GM21526 (cell line): ENCODE results near the gene SPATS2L.

Experiments
- ATAC-seq: cut with Tn5 transposase; IDR thresholded peaks from one replicate; pipeline ENCODE4 v1.9.1; 2021; ENCODE audit warnings: moderate library complexity; ENCODE audit not compliant: unreplicated experiment, low FRiP score

The SPATS2L gene

GRCh38 chr2:200431996-200432705 lies 125.7 kb downstream of the SPATS2L start:
- ATAC-seq = no peak

GRCh38 chr2:200435379-200435778 lies 128.9 kb downstream of the SPATS2L start:
- no peak for ATAC-seq

GRCh38 chr2:200438251-200438650 lies 131.8 kb downstream of the SPATS2L start:
- ATAC-seq = no peak

- no peak for ATAC-seq
Measured at GRCh38 chr2:200438846-200439245, 132.4 kb downstream of the SPATS2L start.

DNA sequence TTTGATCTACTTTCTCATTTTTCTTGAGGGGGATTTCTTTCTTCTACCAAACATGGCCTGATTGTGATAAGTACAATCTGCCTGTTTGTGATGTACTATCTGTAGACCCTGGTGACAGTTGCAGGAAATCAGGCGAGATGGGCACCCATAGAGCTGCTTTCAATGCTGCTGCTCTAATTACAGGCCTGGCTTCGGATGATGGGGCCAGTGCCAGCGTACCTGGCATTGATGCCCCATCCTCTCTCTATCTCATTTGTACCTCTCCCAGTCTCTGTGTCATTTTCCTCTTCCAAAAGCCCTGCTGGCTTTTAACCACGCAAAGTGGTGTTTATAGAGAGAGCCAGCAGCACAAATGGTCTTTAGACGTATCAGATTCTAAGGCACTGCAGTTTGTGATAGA lies 133.5 kb downstream of the SPATS2L start:
- ATAC-seq = no peak

DNA sequence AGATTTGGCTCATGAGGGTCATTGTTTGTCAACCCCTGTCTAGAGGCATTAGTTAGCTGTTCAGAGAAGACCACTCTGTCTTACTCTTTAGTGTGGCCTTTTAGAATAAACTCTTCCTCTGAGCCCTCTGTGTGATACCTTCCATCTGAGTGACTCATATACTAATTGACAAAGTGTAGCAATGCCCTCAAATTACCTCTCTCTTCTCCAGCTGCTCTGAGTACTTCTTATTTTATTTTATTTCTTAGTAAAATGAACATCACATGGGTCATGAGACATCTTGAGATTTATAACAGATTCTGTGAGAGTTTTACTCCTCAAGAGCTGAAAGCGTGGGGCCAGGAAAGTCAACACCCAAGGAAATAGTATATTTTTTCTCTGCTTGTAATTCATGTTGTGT lies 136.0 kb downstream of the SPATS2L start:
- no peak for ATAC-seq

- ATAC-seq = no peak
Measured at GRCh38 chr2:200443376-200443775, 136.9 kb downstream of the SPATS2L start.

DNA sequence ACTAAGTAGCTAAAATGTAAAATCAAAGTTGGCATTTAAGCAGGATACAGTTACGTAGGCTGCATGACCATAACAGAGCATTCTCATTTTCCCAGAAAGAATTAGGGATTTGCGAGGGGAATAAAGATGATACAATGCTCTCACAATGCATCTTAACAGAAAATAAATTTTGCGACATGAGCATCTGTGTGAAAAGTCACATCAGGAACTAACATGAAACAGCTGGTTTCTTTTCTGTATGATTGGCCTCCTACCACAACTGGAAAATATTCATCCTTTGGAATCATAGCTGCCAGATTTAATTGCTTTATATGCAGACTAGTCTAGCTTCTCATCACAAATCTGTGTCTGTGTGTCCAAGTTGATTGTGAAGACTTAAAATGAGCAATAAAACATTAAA lies 137.4 kb downstream of the SPATS2L start:
- no peak for ATAC-seq

DNA sequence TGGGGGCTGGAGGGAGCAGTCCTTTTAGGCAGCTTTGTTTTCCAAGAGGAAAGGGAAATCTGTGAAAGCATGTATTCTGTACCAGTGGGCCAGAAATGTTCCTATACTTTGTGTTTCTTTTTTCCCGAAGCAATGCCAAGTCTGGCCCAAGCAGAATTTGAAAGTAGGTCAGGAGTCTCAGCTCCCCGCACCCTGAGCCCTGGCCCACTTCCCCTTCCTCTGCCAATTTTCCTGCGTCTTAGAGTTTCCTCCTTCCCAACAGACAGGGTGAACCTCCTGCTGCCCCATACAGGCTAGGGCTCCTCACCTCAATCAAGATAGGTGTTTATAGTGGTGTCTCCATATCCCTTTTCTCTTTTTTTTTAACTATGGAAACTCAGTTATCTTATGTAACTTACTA lies 138.0 kb downstream of the SPATS2L start:
- no peak for ATAC-seq

- no peak for ATAC-seq
Measured at GRCh38 chr2:200445284-200445683, 138.8 kb downstream of the SPATS2L start.

DNA sequence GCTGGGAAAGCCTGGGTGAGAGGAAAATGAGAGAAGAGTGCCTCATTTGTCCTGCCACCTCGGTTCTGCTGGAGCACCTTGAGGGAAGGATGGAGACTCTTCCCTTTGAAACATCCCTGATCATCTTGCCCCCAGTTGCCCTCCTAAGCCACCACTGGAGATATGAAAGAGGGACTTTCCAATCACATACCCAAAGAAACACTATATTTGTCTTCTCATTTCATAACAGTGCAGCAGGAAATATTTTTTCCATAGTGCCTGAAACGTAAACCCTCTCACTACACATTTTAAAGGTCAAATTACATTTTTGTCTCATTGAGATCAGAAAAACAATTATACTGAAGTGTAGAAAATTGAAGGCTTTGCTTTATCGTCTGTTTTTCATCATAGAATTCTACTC lies 140.1 kb downstream of the SPATS2L start:
- ATAC-seq = no peak

DNA sequence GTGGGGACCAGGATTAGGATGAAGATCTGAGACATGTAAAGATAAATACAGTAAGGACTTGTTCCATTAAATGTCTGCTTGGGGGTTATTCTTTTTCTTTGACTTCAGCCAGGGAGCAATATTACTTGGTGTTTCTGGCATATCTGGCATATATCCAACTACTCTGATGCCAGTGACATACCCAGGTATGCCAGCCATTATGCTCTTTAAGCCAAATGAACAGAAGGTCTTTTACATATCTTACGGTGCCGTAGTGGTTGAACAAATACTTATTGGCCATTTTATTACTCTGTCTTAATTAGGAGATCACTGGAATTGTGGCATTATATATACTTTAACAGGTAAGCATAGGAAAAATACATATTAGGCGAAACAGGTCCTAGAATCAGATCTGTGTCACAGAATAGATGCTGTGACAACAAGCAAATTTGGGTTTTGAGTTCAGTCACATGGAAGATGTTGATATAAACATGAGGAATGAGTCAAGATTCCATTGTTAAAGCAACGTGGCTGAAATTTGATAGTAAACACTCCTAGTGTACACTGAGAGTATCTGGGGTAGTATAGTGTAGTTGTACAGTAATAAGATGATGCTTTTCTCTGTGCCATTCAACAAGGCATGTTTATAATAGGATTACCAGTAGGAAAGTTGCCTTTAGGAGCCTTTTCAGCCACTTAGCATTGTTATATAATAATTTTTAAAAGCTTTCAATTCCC lies 140.8 kb downstream of the SPATS2L start:
- no peak for ATAC-seq

GRCh38 chr2:200448455-200448854 lies 142.0 kb downstream of the SPATS2L start:
- no peak for ATAC-seq

DNA sequence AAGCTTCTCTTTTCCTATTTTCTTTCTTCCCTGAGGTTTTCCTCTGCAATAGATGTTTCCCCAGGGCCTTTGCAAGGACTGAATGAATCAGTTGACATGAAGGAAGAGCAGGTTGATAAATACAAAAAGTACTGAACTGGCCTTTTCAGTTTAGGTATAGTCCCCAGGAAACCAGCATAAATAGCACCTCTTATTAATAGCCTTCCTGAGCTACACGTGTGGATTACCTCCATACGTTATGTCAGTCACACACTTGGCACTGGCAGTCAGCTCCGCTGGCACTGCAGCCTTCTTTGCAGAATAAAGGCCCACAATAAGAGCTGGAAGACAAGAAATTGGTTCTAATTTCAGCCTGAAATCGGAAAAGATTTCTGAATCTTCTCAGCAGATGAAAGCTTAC lies 142.7 kb downstream of the SPATS2L start:
- ATAC-seq = no peak

- ATAC-seq = no peak
Measured at GRCh38 chr2:200450288-200450687, 143.8 kb downstream of the SPATS2L start.

DNA sequence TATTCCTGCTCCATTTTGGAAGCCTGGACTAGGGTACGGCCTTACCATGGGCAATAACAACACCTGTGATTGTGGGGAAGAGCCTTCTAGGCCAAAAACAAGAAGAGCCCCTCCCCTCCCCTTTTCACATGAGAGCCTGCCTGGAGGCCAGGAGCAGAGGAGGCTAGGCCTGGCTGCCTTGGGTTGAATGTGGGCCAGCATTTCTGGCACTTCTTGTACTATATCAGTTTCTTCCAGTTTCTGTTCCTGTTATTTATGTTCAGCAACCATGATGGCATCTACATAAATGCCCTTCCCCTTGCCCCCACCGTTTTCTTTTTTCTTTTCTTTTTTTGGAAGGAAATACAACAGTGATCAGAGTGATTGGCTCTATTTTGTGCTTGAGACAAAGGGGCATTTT lies 145.0 kb downstream of the SPATS2L start:
- ATAC-seq = peak; percentile 39

DNA sequence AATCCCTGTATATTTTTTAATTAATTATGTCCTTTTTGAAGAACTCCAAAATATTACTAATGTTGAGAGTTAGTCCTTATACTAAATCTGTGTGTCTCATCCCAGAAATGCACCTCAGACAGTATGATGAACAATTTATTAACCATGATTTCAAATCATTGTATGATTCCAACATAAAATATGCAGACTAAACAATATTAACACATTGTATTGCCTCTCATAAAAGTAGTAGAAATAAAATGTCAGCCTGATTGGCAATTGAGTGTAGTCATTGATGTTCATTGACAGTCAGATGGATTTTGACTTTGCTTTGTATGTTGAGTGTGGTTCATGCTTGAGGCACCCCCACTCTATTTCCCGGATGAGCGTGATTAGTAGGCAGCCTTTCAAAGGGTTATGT lies 145.9 kb downstream of the SPATS2L start:
- ATAC-seq = no peak

DNA sequence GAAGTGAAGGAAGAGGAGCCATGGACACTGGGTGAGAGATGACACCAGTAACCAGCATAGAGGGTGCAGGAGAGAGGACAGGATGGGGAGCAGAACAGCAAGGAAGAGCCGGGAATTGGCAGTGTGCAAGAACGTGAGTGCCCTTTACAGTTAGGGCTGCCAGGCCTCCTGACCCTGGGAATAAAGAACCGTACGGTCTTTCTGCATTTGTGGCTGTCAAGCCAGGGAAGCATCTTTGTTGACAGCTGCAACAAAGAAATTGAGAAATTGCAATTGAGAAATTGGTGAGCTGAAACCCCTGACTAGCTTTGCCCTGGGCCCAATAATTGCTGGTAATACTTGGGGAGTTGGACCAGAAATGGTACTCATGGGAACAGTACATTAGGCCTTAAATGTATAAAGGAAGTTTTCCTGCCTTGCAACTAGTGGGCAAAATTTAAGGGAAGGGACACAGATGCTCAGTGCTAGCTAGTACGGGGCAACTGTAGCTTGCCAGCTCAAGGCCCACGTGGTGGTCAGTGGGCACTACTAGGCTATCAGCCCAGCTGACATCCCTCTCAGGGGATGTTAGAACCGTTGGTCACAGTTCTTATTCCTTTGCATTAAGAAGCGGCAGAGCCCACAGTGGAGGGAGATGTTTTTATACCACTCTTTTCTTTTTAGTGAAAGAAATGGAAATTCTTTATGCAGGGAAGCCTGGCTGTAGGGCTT lies 146.8 kb downstream of the SPATS2L start:
- ATAC-seq = no peak

DNA sequence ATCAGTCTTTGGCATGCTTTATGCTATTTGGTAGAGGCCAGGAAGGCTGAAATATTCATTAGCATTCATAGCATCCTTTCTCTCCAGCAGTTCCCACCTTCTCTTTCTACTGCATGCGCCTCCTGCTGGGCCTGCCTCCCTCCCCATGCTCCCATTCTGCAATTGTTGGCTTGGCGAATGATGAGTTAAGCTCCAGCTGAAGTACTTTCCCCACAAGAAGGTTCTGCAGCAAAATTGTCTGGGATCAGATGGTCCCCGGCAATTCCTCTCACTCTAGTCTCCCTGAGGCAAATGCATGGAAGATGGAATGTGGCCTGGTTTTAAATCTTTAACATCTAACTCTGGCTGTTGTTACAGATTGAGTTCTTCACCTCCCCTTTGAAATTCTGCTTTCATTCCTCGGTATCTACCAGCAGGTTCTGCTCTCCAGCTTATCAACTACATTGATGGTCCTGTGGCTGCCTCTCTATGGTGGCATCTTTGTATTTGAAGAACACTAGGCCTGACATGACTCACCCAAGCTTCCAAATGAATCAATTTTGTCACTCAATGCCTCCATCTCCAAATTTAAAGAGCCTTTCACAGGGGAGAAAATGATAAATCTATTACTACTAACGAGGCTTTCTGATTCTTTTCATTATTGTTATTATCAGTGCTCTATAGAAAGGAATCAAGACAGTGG lies 147.5 kb downstream of the SPATS2L start:
- ATAC-seq = no peak

- peak; percentile 78 for ATAC-seq
Measured at GRCh38 chr2:200454927-200455801, 148.7 kb downstream of the SPATS2L start.
